Measurements from ENCODE around the gene ALG14. TPM values are rescaled to one million over a fixed set of nuclear protein-coding genes. Genes with fewer than 3 reads are reported as not detected.

Gene ALG14
- total and polyA plus RNA-seq, 10 of the 15 experiments (the other 5 are each of a cell fraction or from before 2014, with no cell fraction given), result 2.6 to 19.2 (median 7.5) TPM

GRCh38 chr1:94989398-94989797, 83.4 kb downstream of the ALG14 start (continued):
- TF ChIP-seq PAX5 (IDR thresholded peaks at IDR 0.05; ENCODE audit: borderline replicate concordance, low read depth, low read length) (no peak), BMI1 (IDR thresholded peaks at IDR 0.05; ENCODE audit: borderline replicate concordance) (no peak), RUNX3 (IDR thresholded peaks at IDR 0.05; ENCODE audit: low read length) (no peak), ATF7 (IDR thresholded peaks at IDR 0.05; ENCODE audit: low read depth) (no peak), RELA (IDR thresholded peaks at IDR 0.05; ENCODE audit: borderline replicate concordance, partially characterized antibody) (no peak), POLR2AphosphoS2 (IDR thresholded peaks at IDR 0.05; ENCODE audit: low read depth, low read length) (no peak), CREB1 (IDR thresholded peaks at IDR 0.05; ENCODE audit: low read depth) (no peak), CUX1 (IDR thresholded peaks at IDR 0.05; ENCODE audit: insufficient replicate concordance, low read depth, low read length) (no peak)

GRCh38 chr1:94988356-94988755, 84.4 kb downstream of the ALG14 start:
- no peak overlapping the region for H3K9ac ChIP-seq (ENCODE audit: control insufficient read depth, insufficient read depth, low read length)
- POLR2A ChIA-PET, result no interaction called here
- no peak overlapping the region for H2AFZ ChIP-seq (ENCODE audit: control insufficient read depth, low read depth, low read length)
- no peaks in the 10 kb centered on the region for H3K9me3 ChIP-seq (replicated peaks; ENCODE audit: control insufficient read depth, insufficient read depth, low read length)
- H3K4me3 ChIP-seq, result no peak overlapping the region
- intact Hi-C loops (cut with micrococcal nuclease; ENCODE audit: unreplicated experiment) (no loop called here), in situ Hi-C loops (cut with MboI) (no loop called here)
- no peak overlapping the region for H3K27ac ChIP-seq (ENCODE audit: control insufficient read depth, insufficient read depth)
- no peaks in the 10 kb centered on the region for H3K4me1 ChIP-seq (ENCODE audit: control insufficient read depth, insufficient read depth, low read length)
- CTCF ChIA-PET, result interaction anchor here (1.1 kb wide), 1 partner anchor 925 kb away, joined by 3 read pairs; no protein-coding TSS in a partner anchor
- DNase-seq (ENCODE audit: low read depth, low spot score), result no peak
- H3K4me2 ChIP-seq (ENCODE audit: control insufficient read depth, insufficient read depth), result no peak overlapping the region
- BruUV-seq (replicated peaks), result no TSS peak
- H4K20me1 ChIP-seq (ENCODE audit: control insufficient read depth, insufficient read depth), result no peaks in the 10 kb centered on the region
- FAIRE-seq, result no peak
- ATAC-seq, result no peak
- H3K79me2 ChIP-seq (ENCODE audit: control insufficient read depth, insufficient read depth, low read length), result no peaks in the 10 kb centered on the region
- RAD21 ChIA-PET (ENCODE audit: unreplicated experiment), result interaction anchor here (1.0 kb wide), 1 partner anchor 134 kb away, joined by 3 read pairs; no protein-coding TSS in a partner anchor
- SMC1A ChIA-PET (ENCODE audit: uncharacterized antibody, unreplicated experiment), result no interaction called here
- no peaks in the 10 kb centered on the region for H3K27me3 ChIP-seq (replicated peaks in 1 of 2; ENCODE audit: control insufficient read depth in 2 of 2, insufficient read depth in 2 of 2, low read length in 1 of 2)
- no peaks in the 10 kb centered on the region for H3K36me3 ChIP-seq (ENCODE audit: control insufficient read depth in 2 of 2, insufficient read depth in 2 of 2, low read length in 1 of 2)
- TF ChIP-seq ZNF384 (IDR thresholded peaks at IDR 0.05; ENCODE audit: borderline replicate concordance, low read depth, low read length) (no peak), BACH1 (IDR thresholded peaks at IDR 0.05; ENCODE audit: borderline replicate concordance) (no peak), ZNF687 (IDR thresholded peaks at IDR 0.05) (no peak), NR2C1 (IDR thresholded peaks at IDR 0.05) (no peak), CBX5 (IDR thresholded peaks at IDR 0.05; ENCODE audit: low read depth) (no peak), FOXM1 (IDR thresholded peaks at IDR 0.05; ENCODE audit: low read depth, low read length) (no peak), ASH2L (IDR thresholded peaks at IDR 0.05; ENCODE audit: borderline replicate concordance, low read depth) (no peak), BRCA1 (IDR thresholded peaks at IDR 0.05; ENCODE audit: low read depth, low read length) (no peak)
